Measurements from ENCODE around the gene DNLZ. TPM values are rescaled to one million over a fixed set of nuclear protein-coding genes. Genes with fewer than 3 reads are reported as not detected.

Gene DNLZ
- total RNA-seq, 2 experiments from 2014 or later, result 16.8 to 21.2 TPM

GRCh38 chr9:136379401-136379800, 15.9 kb upstream of the DNLZ start:
- H3K27ac ChIP-seq (ENCODE audit: low read depth, low read length, poor library complexity, severe bottlenecking), result no peak overlapping the region
- no peaks in the 10 kb centered on the region; the same call in 1 of the 2 replicates for H4K20me1 ChIP-seq (ENCODE audit: insufficient read depth, low read length)
- BruUV-seq (replicated peaks), result no TSS peak
- no peak for TF ChIP-seq EZH2phosphoT487 (IDR thresholded peaks at IDR 0.05; ENCODE audit: borderline replicate concordance, low read depth, low read length)
- no peak for TF ChIP-seq CTCF (conservative IDR thresholded peaks at IDR 0.05; ENCODE audit: low read length)
- intact Hi-C loops (cut with micrococcal nuclease; ENCODE audit: unreplicated experiment), result no loop called here
- no peaks in the 10 kb centered on the region for H3K79me2 ChIP-seq (ENCODE audit: insufficient read depth, low read depth, low read length)
- no peak overlapping the region for H3K4me2 ChIP-seq (ENCODE audit: low read length)
- CTCF ChIA-PET (ENCODE audit: unreplicated experiment), result no interaction called here
- H2AFZ ChIP-seq (ENCODE audit: low read length), result no peak overlapping the region
- H3K9me2 ChIP-seq (ENCODE audit: insufficient read depth, low read length), result no peaks in the 10 kb centered on the region
- H3K9me3 ChIP-seq (ENCODE audit: low read length), result no peaks in the 10 kb centered on the region
- POLR2A ChIA-PET, result interaction anchor here (0.7 kb wide), 1 partner anchor 1248 kb away, joined by 3 read pairs; no protein-coding TSS in a partner anchor
- peaks cover 93% of the 10 kb centered on the region for H3K36me3 ChIP-seq (ENCODE audit: insufficient read depth, low read length)
- H3K4me1 ChIP-seq (ENCODE audit: insufficient read depth, low read length, poor library complexity, severe bottlenecking), result no peaks in the 10 kb centered on the region
- H3K4me3 ChIP-seq (ENCODE audit: low read depth, low read length, poor library complexity, severe bottlenecking), result no peak overlapping the region
- DNase-seq (ENCODE audit: low spot score), result no peak

GRCh38 chr9:136379003-136379287, 15.4 kb upstream of the DNLZ start:
- Histone ChIP-seq H3K79me2 (ENCODE audit: insufficient read depth, low read depth, low read length) (no peaks in the 10 kb centered on the region), H4K20me1 (ENCODE audit: insufficient read depth, low read length) (no peaks in the 10 kb centered on the region; the same call in 1 of the 2 replicates), H2AFZ (ENCODE audit: low read length) (no peak overlapping the region), H3K4me1 (ENCODE audit: insufficient read depth, low read length, poor library complexity, severe bottlenecking) (no peaks in the 10 kb centered on the region), H3K9me3 (ENCODE audit: low read length) (no peaks in the 10 kb centered on the region), H3K4me3 (ENCODE audit: low read depth, low read length, poor library complexity, severe bottlenecking) (no peak overlapping the region), H3K36me3 (ENCODE audit: insufficient read depth, low read length) (peaks cover 89% of the 10 kb centered on the region), H3K4me2 (ENCODE audit: low read length) (no peak overlapping the region), H3K27ac (ENCODE audit: low read depth, low read length, poor library complexity, severe bottlenecking) (no peak overlapping the region), H3K9me2 (ENCODE audit: insufficient read depth, low read length) (no peaks in the 10 kb centered on the region)
- CTCF ChIA-PET (ENCODE audit: unreplicated experiment), result no interaction called here
- no peak for DNase-seq (ENCODE audit: low spot score)
- BruUV-seq (replicated peaks), result no TSS peak
- intact Hi-C loops (cut with micrococcal nuclease; ENCODE audit: unreplicated experiment), result no loop called here
- TF ChIP-seq CTCF (conservative IDR thresholded peaks at IDR 0.05; ENCODE audit: low read length) (no peak), EZH2phosphoT487 (IDR thresholded peaks at IDR 0.05; ENCODE audit: borderline replicate concordance, low read depth, low read length) (no peak)
- POLR2A ChIA-PET, result no interaction called here

- H3K79me2 ChIP-seq (ENCODE audit: insufficient read depth, low read depth, low read length), result no peaks in the 10 kb centered on the region
- TF ChIP-seq EZH2phosphoT487 (IDR thresholded peaks at IDR 0.05; ENCODE audit: borderline replicate concordance, low read depth, low read length) (no peak), CTCF (conservative IDR thresholded peaks at IDR 0.05; ENCODE audit: low read length) (no peak)
- H3K4me2 ChIP-seq (ENCODE audit: low read length), result no peak overlapping the region
- BruUV-seq (replicated peaks), result no TSS peak
- no peak overlapping the region for H3K4me3 ChIP-seq (ENCODE audit: low read depth, low read length, poor library complexity, severe bottlenecking)
- no peaks in the 10 kb centered on the region for H3K9me3 ChIP-seq (ENCODE audit: low read length)
- no peak overlapping the region for H3K27ac ChIP-seq (ENCODE audit: low read depth, low read length, poor library complexity, severe bottlenecking)
- H2AFZ ChIP-seq (ENCODE audit: low read length), result no peak overlapping the region
- H4K20me1 ChIP-seq (ENCODE audit: insufficient read depth, low read length), result no peaks in the 10 kb centered on the region; the same call in 1 of the 2 replicates
- CTCF ChIA-PET (ENCODE audit: unreplicated experiment), result no interaction called here
- peaks cover 85% of the 10 kb centered on the region for H3K36me3 ChIP-seq (ENCODE audit: insufficient read depth, low read length)
- DNase-seq (ENCODE audit: low spot score), result no peak
- POLR2A ChIA-PET, result no interaction called here
- no peaks in the 10 kb centered on the region for H3K9me2 ChIP-seq (ENCODE audit: insufficient read depth, low read length)
- intact Hi-C loops (cut with micrococcal nuclease; ENCODE audit: unreplicated experiment), result no loop called here
- no peaks in the 10 kb centered on the region for H3K4me1 ChIP-seq (ENCODE audit: insufficient read depth, low read length, poor library complexity, severe bottlenecking)
Measured at GRCh38 chr9:136378170-136379002, 14.8 kb upstream of the DNLZ start.
